NCI-H1092 (cell line): ENCODE results near the gene GRID2IP.

Experiments used
- DNase-seq: peaks from one replicate; lab custom pipeline; 2025; lab: John Stamatoyannopoulos, UW

Gene GRID2IP

GRCh38 chr7:6447581-6448199 lies 103.6 kb downstream of the GRID2IP start, which contains the start of gene DAGLB:
TSS of gene DAGLB (minus strand) at chr7:6447954. CDS start at chr7:6447842, 112 bp downstream.
- DNase-seq = peak; percentile 96
